SK-N-SH treated with all-trans-retinoic acid at 6 μM for 48 hours (cell line): ENCODE measurements around the gene HEYL.

Experiments used
- ESRRG ChIP-seq: fragments of 250-450 bp; sonication (Bioruptor Pico); IDR thresholded peaks from 2 replicates; pipeline ENCODE4 v1.6.1; 2021; ENCODE audit warnings: mild to moderate bottlenecking
- POU6F1 ChIP-seq: fragments of 250-450 bp; sonication (Bioruptor Pico); IDR thresholded peaks from 2 replicates; pipeline ENCODE4 v1.8.0; 2021; ENCODE audit warnings: low read depth, mild to moderate bottlenecking, moderate library complexity, borderline replicate concordance
- RARB ChIP-seq: fragments of 250-450 bp; sonication (Bioruptor Pico); IDR thresholded peaks from 2 replicates; pipeline ENCODE4 v1.8.0; 2021; ENCODE audit warnings: mild to moderate bottlenecking, moderate library complexity
- SNAI2 ChIP-seq: fragments of 250-450 bp; sonication (Bioruptor Pico); IDR thresholded peaks from 2 replicates; pipeline ENCODE4 v1.5.0; 2020; ENCODE audit warnings: mild to moderate bottlenecking, moderate library complexity
- ZFP3 ChIP-seq: fragments of 250-450 bp; sonication (Bioruptor Pico); IDR thresholded peaks from 2 replicates; pipeline ENCODE4 v1.5.0; 2020; ENCODE audit warnings: mild to moderate bottlenecking, moderate library complexity
- ZFP30 ChIP-seq: fragments of 450-650 bp; formaldehyde crosslinking; IDR thresholded peaks from 2 replicates; pipeline ENCODE4 v1.5.0; 2022; ENCODE audit warnings: mild to moderate bottlenecking, moderate library complexity

DNA sequence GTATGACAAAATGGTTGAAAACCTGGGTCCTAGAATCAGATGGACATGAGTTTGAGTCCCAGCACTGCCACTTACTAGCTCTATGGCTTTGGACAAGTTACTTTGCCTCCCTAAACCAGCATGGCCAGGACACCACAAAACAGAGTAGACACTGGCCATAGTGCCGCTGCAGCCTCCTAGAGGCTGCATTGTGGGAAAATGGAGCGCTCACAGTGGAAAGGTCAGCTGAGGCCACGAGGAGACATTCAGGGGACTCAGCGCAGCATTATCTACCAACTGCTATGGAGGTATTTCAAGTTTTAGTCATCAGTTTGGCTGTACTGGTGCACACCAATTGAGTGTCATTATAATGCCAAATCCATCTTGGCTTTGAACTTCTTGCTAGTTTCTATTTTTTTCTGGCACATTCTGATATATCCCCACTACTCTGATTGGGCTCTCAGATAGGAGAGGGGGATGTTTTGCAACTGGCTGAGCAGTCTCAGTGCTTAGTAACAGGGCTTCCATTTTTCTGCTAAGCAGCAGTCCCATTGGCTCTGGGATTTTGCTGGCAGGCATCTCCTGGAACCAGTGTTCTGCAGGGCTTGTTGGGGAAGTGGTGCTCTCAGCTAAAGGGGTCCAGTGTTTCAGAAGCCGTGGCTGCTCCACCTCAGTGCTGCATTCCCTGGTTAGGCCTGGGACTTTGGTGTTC, 16.3 kb upstream of the HEYL start:
- TF ChIP-seq ZFP30 (CRISPR knock-in tag) (no peak), RARB (no peak), ESRRG (CRISPR knock-in tag) (no peak), ZFP3 (CRISPR knock-in tag) (no peak), POU6F1 (CRISPR knock-in tag) (no peak), SNAI2 (CRISPR knock-in tag) (no peak)
